Mucosa of stomach (tissue), 1 donor: ENCODE measurements around the gene INSYN2A.

Source experiments
- H3K27me3 ChIP-seq: one replicate; pipeline ENCODE4 v1.7.0; 2013; ENCODE audit warnings: mild to moderate bottlenecking, low read length; ENCODE audit not compliant: control insufficient read depth, insufficient read depth
- H3K36me3 ChIP-seq: one replicate; pipeline ENCODE4 v1.7.0; 2013; ENCODE audit warnings: low read length; ENCODE audit not compliant: control insufficient read depth, insufficient read depth
- H3K4me1 ChIP-seq: one replicate; pipeline ENCODE4 v1.7.0; 2013; ENCODE audit warnings: mild to moderate bottlenecking, low read length; ENCODE audit not compliant: control insufficient read depth, insufficient read depth
- H3K4me3 ChIP-seq: one replicate; pipeline ENCODE4 v1.7.0; 2013; ENCODE audit warnings: low read length
- H3K9ac ChIP-seq: one replicate; pipeline ENCODE4 v1.7.0; 2013; ENCODE audit warnings: mild to moderate bottlenecking, low read length, moderate library complexity
- H3K9me3 ChIP-seq: one replicate; pipeline ENCODE4 v1.7.0; 2013; ENCODE audit warnings: mild to moderate bottlenecking, low read length, moderate library complexity; ENCODE audit not compliant: control insufficient read depth
- donor health status: Pancreatic carcinoma.

INSYN2A gene

GRCh38 chr10:127148066-127148932 lies 48.1 kb downstream of the INSYN2A start:
- Histone ChIP-seq H3K27me3 (no peaks in the 10 kb centered on the region), H3K9me3 (no peaks in the 10 kb centered on the region)

GRCh38 chr10:127146661-127147060 lies 49.7 kb downstream of the INSYN2A start:
- Histone ChIP-seq H3K4me3 (no peak overlapping the region), H3K36me3 (no peaks in the 10 kb centered on the region), H3K27me3 (no peaks in the 10 kb centered on the region), H3K9ac (no peak overlapping the region), H3K4me1 (no peaks in the 10 kb centered on the region), H3K9me3 (no peaks in the 10 kb centered on the region)

More at GRCh38 chr10:127148066-127148932, 48.1 kb downstream of the INSYN2A start:
- Histone ChIP-seq H3K9ac (no peak overlapping the region), H3K4me1 (no peaks in the 10 kb centered on the region), H3K4me3 (no peak overlapping the region), H3K36me3 (no peaks in the 10 kb centered on the region)
